NCI-H526 treated with DMSO at 0.1 percent for 48 hours (cell line): ENCODE data around the gene GPRC5C.
"Not testable (repeated sequence)": the region's sequence is repeated elsewhere in the genome, so short reads cannot be mapped to it uniquely, and the experiment has no call there.

Experiments
- DNase-seq: peaks from one replicate; lab custom pipeline; 2025; lab: John Stamatoyannopoulos, UW

Gene GPRC5C

DNA sequence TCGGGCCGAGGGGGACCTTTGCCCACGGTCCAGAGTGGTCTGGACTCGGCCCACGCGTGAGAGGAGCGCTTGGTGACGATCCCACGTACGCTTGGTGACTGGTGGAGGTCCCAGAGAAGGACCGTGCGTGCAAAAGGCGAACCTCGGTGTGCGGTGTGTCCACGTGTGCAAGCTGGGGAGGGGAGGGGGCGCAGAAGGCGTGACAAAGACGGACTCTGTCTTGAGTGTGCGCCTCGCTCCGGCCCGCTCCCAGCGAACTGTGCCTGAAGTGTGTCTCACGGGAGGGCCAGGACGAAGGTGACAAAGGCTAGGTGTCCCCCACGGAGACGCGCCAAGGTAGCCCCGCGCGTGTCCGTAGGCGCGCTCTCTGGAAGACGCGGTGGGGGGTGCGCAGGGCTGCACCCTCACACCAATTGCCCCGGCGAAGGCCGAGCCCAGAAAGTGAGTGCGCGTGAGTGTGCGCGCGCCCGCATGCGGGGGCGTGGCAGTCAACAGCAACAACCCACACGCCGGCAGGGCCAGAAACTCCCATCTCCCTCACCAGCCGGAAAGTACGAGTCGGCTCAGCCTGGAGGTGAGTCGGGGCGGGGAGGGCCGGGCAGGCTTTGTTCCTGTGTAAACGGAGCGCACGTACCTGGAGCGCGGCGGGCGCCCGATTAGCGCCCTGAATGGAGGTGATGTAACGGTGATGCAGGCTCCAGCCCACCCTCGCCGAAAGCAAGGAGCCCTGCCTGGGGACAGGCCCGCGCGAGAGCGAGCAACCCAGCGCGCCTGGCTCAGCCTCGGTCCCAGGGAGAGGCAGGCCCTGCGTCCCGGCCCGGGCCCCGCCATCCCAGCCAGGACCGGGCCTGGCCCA, at the start of gene GPRC5C:
Gene GPRC5C, plus strand, starts transcription at position 521 of the 856 bp plus-strand sequence. CDS start 7,689 bp downstream, outside the sequence.
- peak; percentile 43 for DNase-seq

DNA sequence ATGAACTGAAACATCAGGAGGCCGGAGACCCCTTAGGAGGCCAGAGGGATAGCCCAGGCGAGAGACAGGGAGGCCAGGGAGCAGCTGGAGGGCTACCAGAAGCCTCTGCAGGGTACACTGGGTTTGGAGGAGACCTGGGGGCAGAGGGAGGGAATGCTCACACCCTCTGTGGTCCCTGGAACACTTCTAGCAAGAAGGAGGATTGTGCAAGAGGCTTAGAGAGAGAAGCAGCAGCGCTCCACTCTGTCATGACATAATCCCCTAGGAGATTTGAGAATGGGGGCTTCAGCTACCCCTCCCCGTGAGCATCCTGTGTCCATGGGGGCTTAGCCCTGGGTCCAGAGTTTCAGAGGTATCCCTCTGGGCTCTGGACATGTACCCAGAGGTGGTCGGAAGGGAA, 48.7 kb upstream of the GPRC5C start:
- no peak for DNase-seq

- no peak for DNase-seq
Measured at GRCh38 chr17:74385201-74385600, 46.7 kb upstream of the GPRC5C start.

DNA sequence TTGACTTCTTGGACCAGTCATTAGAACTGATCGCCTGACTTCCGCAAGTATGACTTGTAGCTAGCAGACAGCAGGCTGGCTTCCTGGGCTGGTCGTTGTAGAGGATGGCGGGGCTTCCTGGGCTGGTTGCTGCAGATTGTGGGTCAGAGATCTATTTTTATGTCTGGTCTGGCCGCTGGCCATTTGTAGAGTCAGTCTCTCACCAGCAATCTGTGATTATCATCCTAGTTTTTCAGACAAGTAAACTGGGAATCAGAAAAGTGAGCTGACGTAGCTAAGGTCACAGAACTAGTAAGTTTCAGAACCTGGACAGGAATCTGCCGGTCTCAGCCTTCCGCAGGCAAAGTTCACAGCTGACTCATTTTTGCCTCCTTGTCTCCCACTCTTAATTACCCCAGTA, 45.5 kb upstream of the GPRC5C start:
- no peak for DNase-seq

DNA sequence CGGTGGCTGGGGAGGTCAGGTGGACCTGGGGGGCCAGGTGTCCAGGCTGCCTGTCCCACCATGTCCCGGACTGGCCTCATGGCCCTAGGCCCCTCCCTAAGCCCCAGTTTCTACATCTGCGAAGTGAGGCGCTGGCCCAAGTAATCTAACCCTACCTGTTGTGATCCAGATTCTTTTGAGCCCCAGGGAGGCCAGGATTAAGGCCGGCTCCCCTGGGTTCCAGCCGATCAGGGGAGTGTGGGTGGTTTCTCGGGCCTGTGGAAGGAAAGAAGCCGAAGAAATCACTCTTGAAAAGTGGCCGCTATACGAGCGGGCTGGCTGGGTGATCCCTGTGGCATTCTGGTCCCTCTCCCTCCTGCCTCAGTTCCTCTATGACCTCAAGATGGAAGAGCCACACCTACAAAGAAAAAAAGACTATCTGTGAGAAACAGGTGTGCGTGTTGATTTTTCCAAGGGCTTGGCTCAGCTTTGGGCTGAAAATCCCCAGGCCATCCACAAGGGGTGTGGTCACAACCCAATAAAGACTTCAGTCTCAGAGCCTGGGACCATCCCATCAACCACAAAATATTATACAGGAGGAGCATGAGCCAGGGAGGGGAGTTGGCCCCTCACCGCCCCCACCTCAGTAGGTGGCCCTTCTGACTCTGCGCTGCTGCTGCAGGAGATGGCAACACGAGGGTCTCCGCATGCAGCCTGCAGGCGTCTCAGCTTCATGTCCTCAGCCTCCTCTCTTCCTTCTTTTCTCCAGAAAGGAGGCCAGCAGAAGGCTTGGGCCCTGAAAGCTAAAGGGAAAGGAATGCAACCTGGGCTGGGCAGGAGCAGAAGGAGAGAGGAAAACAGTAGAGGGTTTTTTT, 44.3 kb upstream of the GPRC5C start:
- no peak for DNase-seq

DNA sequence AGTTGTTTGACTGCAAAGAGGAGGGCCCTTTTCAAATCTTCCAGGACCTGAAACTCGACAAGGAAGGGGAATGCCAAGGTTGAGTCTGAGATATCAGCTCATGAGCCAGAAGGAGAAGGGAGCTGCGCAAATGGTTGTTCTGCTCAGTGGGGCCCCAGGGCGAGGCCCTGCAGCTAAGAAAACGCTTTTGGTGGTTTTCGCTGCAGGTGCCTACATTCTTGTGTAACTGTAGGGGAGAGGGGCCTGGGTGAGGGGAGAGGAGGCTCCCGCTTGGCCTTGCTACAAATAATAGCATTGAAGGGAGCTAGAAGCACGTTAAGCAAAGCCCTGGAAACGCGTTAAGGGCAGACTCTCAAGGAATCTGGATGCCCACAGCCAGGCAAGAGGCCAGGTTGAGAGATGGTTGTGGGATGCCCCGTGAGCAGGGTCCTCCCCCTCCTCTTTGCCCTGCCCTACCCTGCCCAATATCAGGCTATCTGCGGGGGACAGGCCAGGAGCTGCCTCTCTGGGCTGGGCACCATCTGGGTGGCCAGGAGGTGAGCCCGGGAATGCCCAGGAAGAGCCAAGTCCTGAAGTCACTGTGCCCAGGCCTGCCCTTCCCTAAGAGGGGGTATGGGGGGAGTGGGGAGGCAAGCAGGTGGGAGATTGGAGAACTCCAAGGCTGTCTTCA, 42.7 kb upstream of the GPRC5C start:
- DNase-seq: no peak

- DNase-seq: no peak
Measured at GRCh38 chr17:74389937-74390679, 41.8 kb upstream of the GPRC5C start.

DNA sequence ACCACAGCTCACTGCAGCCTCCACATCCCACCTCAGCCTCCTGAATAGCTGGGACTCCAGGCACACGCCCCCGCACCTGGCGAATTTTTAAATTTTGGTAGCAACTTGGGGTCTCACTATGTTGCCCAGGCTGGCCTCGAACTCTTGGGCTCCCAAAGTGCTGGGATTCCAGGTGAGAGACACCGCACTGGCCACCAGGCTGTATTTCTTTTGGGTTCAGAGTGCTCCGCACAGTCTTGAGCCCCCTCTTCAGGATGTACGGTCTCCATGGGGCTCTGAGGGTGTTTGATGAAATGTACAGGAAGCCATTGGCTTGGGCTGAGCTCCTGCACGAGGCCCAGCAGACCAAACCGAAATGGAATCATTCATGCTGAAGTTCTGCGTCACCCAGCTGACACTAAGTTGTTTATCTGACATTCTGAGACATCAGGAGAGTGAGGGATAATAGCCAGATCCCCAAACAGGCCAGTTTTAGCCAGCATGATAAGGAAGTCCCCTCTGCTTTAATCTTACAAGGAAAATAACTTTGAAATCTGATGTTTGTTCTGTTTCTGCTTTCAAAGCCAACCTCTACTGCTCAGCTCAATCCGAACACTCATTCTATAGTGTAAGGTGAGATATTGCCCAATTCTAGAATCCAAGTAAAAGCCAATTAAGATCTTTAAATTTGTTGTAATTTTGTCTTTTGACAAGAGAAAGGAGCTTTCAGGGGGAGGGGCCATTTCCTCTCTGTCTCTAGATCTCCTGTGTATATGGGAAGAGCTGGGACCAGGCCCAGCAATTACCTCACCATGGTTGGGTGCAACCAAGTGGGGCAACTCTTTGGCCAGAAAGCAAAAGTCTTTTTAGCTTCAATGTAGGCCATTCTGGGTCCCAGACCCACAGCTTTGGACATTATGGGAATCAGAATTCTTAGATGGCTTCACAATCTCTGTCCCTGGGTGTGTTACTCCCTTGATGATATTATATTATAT, 40.9 kb upstream of the GPRC5C start:
- DNase-seq: no peak

- no peak for DNase-seq
Measured at GRCh38 chr17:74391771-74392170, 40.1 kb upstream of the GPRC5C start.

GRCh38 chr17:74392848-74393247, 39.0 kb upstream of the GPRC5C start:
- DNase-seq: no peak

DNA sequence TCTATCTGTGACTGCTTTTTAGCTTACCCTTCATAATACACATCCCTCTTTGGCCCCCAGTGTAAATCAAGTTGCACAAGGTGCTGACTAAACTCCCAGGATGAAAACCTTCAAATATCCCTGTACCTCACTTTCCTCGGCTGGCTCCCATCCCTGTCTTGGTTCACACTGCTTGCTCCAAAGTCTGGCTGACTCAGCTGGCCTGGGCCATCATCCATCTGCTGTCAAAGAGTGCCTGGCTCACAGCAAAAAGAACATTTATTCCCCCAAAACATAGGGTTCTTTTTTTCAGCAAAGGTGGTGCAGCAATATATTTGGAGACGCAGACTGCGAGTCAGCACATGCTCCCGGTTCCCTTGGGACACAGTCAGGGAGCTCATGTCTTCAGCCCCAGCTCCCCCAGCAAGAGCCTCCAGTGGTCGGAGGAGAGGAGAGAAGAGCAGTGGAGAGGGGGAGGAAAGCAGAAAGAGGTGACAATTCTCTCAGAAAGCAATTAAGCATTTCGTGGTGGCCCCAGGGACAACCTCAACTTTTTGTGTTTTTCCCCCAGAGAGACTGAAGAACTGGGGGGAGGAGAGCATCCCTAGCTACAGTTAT, 38.4 kb upstream of the GPRC5C start:
- DNase-seq: no peak

- no peak for DNase-seq
Measured at GRCh38 chr17:74394275-74394950, 37.5 kb upstream of the GPRC5C start.

- no peak for DNase-seq
Measured at GRCh38 chr17:74394977-74395376, 36.9 kb upstream of the GPRC5C start.

- DNase-seq: no peak
Measured at GRCh38 chr17:74396567-74396966, 35.3 kb upstream of the GPRC5C start.

GRCh38 chr17:74402048-74402447, 29.8 kb upstream of the GPRC5C start:
- no peak for DNase-seq

GRCh38 chr17:74403512-74404137, 28.3 kb upstream of the GPRC5C start:
- DNase-seq: no peak

DNA sequence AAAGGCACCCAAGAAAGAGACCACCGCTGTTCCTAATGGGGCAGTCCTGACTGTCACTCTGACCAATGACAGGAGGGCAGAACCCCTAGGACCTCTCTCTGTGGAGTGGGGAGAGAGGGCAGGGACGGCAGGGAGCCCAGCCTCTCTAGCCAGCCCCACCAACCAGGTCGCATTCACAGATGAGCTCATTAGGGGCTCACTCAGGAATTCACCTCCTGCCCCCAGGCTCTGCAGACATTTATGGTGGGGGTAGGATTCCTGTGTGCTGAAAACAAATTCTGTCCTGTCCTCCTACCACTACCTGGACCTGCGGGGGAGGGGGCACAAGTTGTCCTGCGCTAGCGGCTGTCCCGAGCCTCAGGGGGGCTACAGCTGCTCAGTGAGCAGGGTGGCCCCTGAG, 27.7 kb upstream of the GPRC5C start:
- no peak for DNase-seq

DNA sequence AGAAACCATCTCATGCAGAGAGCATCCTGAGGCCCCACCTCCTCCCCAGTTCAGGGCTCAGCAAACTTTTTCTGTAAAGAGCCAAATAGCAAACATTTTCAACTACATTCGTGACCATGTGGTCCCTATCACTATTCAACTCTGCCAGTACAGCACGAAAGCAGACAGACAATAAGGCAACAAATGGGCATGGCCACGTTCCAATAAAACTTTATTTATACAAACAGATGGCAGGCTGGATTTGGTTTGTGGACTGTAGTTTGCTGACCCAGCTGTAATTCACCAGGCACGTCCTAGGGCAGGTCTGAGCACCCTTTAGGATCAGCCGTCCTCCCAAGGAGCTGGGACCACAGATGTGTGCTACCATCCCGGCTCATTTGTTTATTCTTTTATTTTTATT, 27.1 kb upstream of the GPRC5C start:
- DNase-seq: no peak

DNA sequence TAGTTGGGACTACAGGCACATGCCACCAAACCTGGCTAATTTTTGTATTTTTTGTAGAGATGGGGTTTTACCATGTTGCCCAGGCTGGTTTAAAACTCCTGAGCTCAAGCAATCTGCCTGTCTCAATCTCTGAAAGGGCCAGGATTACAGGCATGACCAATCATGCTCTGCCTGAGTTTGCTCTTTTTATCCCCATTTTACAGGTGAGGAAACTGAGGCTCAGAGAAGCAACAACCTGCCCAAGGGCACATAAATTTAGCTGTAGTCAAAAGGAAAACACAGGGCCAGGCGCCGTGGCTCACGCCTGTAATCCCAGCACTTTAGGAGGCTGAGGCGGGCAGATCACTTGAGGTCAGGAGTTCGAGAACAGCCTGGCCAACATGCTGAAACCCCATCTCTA, 26.6 kb upstream of the GPRC5C start:
- DNase-seq: not testable (repeated sequence)
